AG09309 (cell line): Measurements from ENCODE around the gene ROR1.

ENCODE experiments used
- DNase-seq: peaks from one replicate; pipeline ENCODE4 v3.0.0-alpha.2; 2010; ENCODE audit warnings: low read depth
- H3K4me3 ChIP-seq: 2 replicates; pipeline ENCODE4 v1.5.1; 2011; ENCODE audit warnings: mild to moderate bottlenecking, low read depth, low read length, moderate library complexity; ENCODE audit not compliant: control insufficient read depth
- CTCF ChIP-seq: IDR thresholded peaks from 2 replicates; pipeline ENCODE4 v1.5.1; 2011; ENCODE audit warnings: mild to moderate bottlenecking, low read depth, low read length, inconsistent platforms; ENCODE audit not compliant: insufficient read depth, control insufficient read depth; ENCODE audit errors: missing control alignments

Gene ROR1

GRCh38 chr1:63928186-63929105 lies 154.6 kb downstream of the ROR1 start:
- no peak for TF ChIP-seq CTCF
- H3K4me3 ChIP-seq, result no peak overlapping the region
- DNase-seq, result no peak

DNA sequence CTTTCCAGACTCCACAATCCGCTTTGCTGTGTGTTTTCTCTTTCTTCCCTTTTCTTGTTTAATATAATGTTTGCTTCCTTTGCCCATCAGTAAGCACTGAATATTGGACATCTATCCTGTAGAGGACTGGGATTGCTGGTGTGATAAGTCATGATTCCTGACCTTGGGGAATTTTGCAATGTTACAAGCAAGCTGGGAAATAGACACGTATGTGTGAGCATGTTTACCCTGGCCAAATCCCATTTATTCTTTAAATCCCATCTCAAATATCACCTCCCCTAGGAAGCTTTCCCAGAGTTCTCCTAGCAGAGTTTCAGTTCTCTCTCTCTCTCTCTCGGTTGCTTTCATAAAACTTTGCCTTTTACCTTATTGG lies 155.3 kb downstream of the ROR1 start:
- DNase-seq, result no peak
- TF ChIP-seq CTCF, result no peak
- no peak overlapping the region for H3K4me3 ChIP-seq

GRCh38 chr1:63931468-63931867 lies 157.7 kb downstream of the ROR1 start:
- no peak overlapping the region for H3K4me3 ChIP-seq
- DNase-seq, result no peak
- no peak for TF ChIP-seq CTCF

GRCh38 chr1:63934697-63935096 lies 160.9 kb downstream of the ROR1 start:
- no peak for DNase-seq
- no peak for TF ChIP-seq CTCF
- H3K4me3 ChIP-seq, result no peak overlapping the region

DNA sequence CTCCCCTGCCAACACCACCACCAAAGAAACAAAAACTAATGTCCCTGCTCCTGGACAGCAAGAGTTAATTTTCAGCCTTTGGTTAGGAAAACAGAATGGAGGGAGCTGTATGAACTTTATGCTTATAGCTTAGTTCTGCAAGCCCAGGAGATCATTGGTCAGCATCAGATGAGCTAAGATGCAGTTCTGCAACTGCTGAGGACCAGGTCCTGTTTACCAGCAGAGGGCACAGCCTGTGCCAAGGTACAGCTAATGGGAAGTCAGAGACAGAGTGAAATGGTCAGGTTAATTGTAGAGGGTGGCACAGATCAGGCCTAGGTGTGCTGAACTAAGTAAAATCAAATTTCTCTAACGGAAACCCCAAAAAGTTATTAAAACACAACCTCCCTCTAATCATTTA lies 161.3 kb downstream of the ROR1 start:
- peak; percentile 39 for TF ChIP-seq CTCF

GRCh38 chr1:63935553-63935952 lies 161.7 kb downstream of the ROR1 start:
- DNase-seq, result no peak
- no peak overlapping the region for H3K4me3 ChIP-seq
- no peak for TF ChIP-seq CTCF

More for the DNA sequence above, 161.3 kb downstream of the ROR1 start:
- DNase-seq, result no peak
- H3K4me3 ChIP-seq, result no peak overlapping the region

- no peak for TF ChIP-seq CTCF
- no peak for DNase-seq
Measured at GRCh38 chr1:63936276-63936675, 162.5 kb downstream of the ROR1 start.

More at GRCh38 chr1:63936276-63936675, 162.5 kb downstream of the ROR1 start:
- no peak overlapping the region for H3K4me3 ChIP-seq
